H1 (cell line): Measurements from ENCODE around the gene MYOC. TPM values are rescaled to one million over a fixed set of nuclear protein-coding genes. Genes with fewer than 3 reads are reported as not detected.

Experiments used
- CTCF ChIA-PET: fragments of 300-600 bp; sonication (Branson Sonifier 250); formaldehyde crosslinking; loops from one replicate; lab custom pipeline; 2021; ENCODE audit not compliant: partially characterized antibody; lab: Charles Lee
- POLR2A ChIA-PET: fragments of 300-600 bp; sonication (Branson Sonifier 250); formaldehyde crosslinking; loops from one replicate; lab custom pipeline; 2021; ENCODE audit warnings: inconsistent platforms; ENCODE audit not compliant: partially characterized antibody; lab: Charles Lee
- DNase-seq, 2 experiments: peaks; one replicate each; pipeline versions ENCODE4 v3.0.0 to v3.0.0-alpha.2; 2010 to 2022; ENCODE audit warnings: low spot score in 2 of 2, low read depth in 1 of 2, mixed read lengths in 1 of 2
- FAIRE-seq: peaks from 2 replicates; lab custom pipeline; 2011; peaks lifted over from hg19 to GRCh38; lab: Jason Lieb, UNC
- H2AFZ ChIP-seq: 2 replicates; pipeline ENCODE4 v1.8.1; 2012; ENCODE audit warnings: low read length, inconsistent platforms
- H2AK5ac ChIP-seq: 2 replicates; pipeline ENCODE4 v1.6.1; 2013; ENCODE audit warnings: low read depth, low read length
- H2BK120ac ChIP-seq: replicated peaks from 2 replicates; pipeline ENCODE3; 2013; ENCODE audit warnings: low read depth, low read length, inconsistent platforms
- H2BK12ac ChIP-seq: 2 replicates; pipeline ENCODE4 v1.6.1; 2013; ENCODE audit warnings: low read depth, low read length
- H2BK15ac ChIP-seq: 2 replicates; pipeline ENCODE4 v1.6.1; 2013; ENCODE audit warnings: low read length
- H2BK20ac ChIP-seq: 2 replicates; pipeline ENCODE4 v1.6.1; 2013; ENCODE audit warnings: low read length
- H2BK5ac ChIP-seq: 2 replicates; pipeline ENCODE4 v1.6.1; 2013; ENCODE audit warnings: low read depth, low read length
- H3K14ac ChIP-seq: 2 replicates; pipeline ENCODE4 v1.6.1; 2013; ENCODE audit warnings: inconsistent platforms; ENCODE audit not compliant: insufficient read length
- H3K18ac ChIP-seq: 2 replicates; pipeline ENCODE4 v1.6.1; 2013; ENCODE audit warnings: low read length; ENCODE audit errors: extremely low read depth
- H3K23ac ChIP-seq: 2 replicates; pipeline ENCODE4 v1.6.1; 2013; ENCODE audit warnings: inconsistent platforms; ENCODE audit not compliant: insufficient read length
- H3K23me2 ChIP-seq: 2 replicates; pipeline ENCODE4 v1.6.1; 2013; ENCODE audit warnings: low read depth, low read length
- H3K27ac ChIP-seq: 2 replicates; pipeline ENCODE4 v1.6.1; 2011; ENCODE audit warnings: low read depth, low read length, inconsistent platforms
- H3K27me3 ChIP-seq, 4 experiments: replicated peaks in 1 of 4; 1 replicate in 1 of 4; 2 replicates in 3 of 4; pipeline versions ENCODE4 v1.6.1 to v1.8.1; 2011 to 2013; ENCODE audit warnings: low read length in 3 of 4, mild to moderate bottlenecking in 3 of 4, inconsistent platforms in 2 of 4, mixed read lengths in 2 of 4, moderate library complexity in 1 of 4; ENCODE audit not compliant: control insufficient read depth in 3 of 4, insufficient read depth in 3 of 4; ENCODE audit errors: extremely low read depth in 1 of 4
- H3K36me3 ChIP-seq, 4 experiments: 2 replicates each; pipeline versions ENCODE4 v1.6.1 to v1.8.1; 2011 to 2013; ENCODE audit warnings: mild to moderate bottlenecking in 4 of 4, low read length in 3 of 4, moderate library complexity in 2 of 4, control low read depth in 1 of 4, inconsistent platforms in 1 of 4; ENCODE audit not compliant: insufficient read depth in 4 of 4, control insufficient read depth in 2 of 4
- H3K4ac ChIP-seq: replicated peaks from 2 replicates; pipeline ENCODE3; 2013; ENCODE audit warnings: low read length, low read depth, mixed read lengths, inconsistent platforms; ENCODE audit not compliant: insufficient read length
- H3K4me1 ChIP-seq, 4 experiments: replicated peaks in 1 of 4; 1 replicate in 1 of 4; 2 replicates in 3 of 4; pipeline versions ENCODE4 v1.6.1 to v1.8.1; 2011 to 2013; ENCODE audit warnings: low read length in 3 of 4, inconsistent platforms in 2 of 4, mixed read lengths in 1 of 4; ENCODE audit not compliant: insufficient read depth in 4 of 4, control insufficient read depth in 3 of 4
- H3K4me2 ChIP-seq, 2 experiments: 2 replicates each; pipeline versions ENCODE4 v1.6.1 to v1.8.1; 2011 to 2013; ENCODE audit warnings: low read depth in 2 of 2, low read length in 2 of 2, control low read depth in 1 of 2, inconsistent platforms in 1 of 2, mild to moderate bottlenecking in 1 of 2; ENCODE audit not compliant: insufficient read depth in 1 of 2
- H3K4me3 ChIP-seq, 4 experiments: fragments of 200-600, 300-600 bp in 1 of 4; sonication (generic), shearing (Covaris generic), sonication (Bioruptor Twin) in 1 of 4; 2 replicates each; pipeline versions ENCODE4 v1.5.1 to v1.8.1; 2011 to 2016; ENCODE audit warnings: low read length in 4 of 4, low read depth in 3 of 4, control low read depth in 2 of 4, inconsistent platforms in 2 of 4, mild to moderate bottlenecking in 2 of 4, mixed read lengths in 1 of 4, moderate library complexity in 1 of 4; ENCODE audit not compliant: insufficient read depth in 2 of 4; ENCODE audit errors: extremely low read depth in 1 of 4
- H3K56ac ChIP-seq: replicated peaks from 2 replicates; pipeline ENCODE3; 2013; ENCODE audit warnings: low read depth, mild to moderate bottlenecking, mixed read lengths, low read length, inconsistent platforms; ENCODE audit not compliant: insufficient read length
- H3K79me1 ChIP-seq: 2 replicates; pipeline ENCODE4 v1.6.1; 2013; ENCODE audit warnings: low read depth, low read length, control low read depth
- H3K79me2 ChIP-seq, 2 experiments: 2 replicates each; pipeline versions ENCODE4 v1.6.1 to v1.8.1; 2012 to 2013; ENCODE audit warnings: low read length in 2 of 2, mild to moderate bottlenecking in 2 of 2, inconsistent platforms in 1 of 2; ENCODE audit not compliant: insufficient read depth in 2 of 2, control insufficient read depth in 1 of 2
- H3K9ac ChIP-seq, 4 experiments: replicated peaks in 1 of 4; 1 replicate in 1 of 4; 2 replicates in 3 of 4; pipeline versions ENCODE4 v1.6.1 to v1.8.1; 2011 to 2013; ENCODE audit warnings: low read depth in 3 of 4, low read length in 3 of 4, control low read depth in 2 of 4, mild to moderate bottlenecking in 2 of 4, moderate library complexity in 2 of 4, inconsistent platforms in 1 of 4; ENCODE audit errors: extremely low read depth in 1 of 4
- H3K9me3 ChIP-seq, 2 experiments: 2 replicates each; pipeline versions ENCODE4 v1.6.1 to v1.8.1; 2012 to 2013; ENCODE audit warnings: mild to moderate bottlenecking in 2 of 2, moderate library complexity in 2 of 2, control low read depth in 1 of 2, inconsistent platforms in 1 of 2, low read depth in 1 of 2, low read length in 1 of 2, mixed read lengths in 1 of 2; ENCODE audit not compliant: insufficient read depth in 2 of 2
- H4K20me1 ChIP-seq, 2 experiments: replicated peaks in 1 of 2; 2 replicates each; pipeline versions ENCODE3 to v1.8.1; 2011 to 2013; ENCODE audit warnings: inconsistent platforms in 2 of 2, low read length in 2 of 2, mild to moderate bottlenecking in 1 of 2; ENCODE audit not compliant: insufficient read depth in 2 of 2, control insufficient read depth in 1 of 2
- H4K5ac ChIP-seq: 2 replicates; pipeline ENCODE4 v1.6.1; 2013; ENCODE audit warnings: low read length, low read depth, mixed read lengths, inconsistent platforms; ENCODE audit not compliant: insufficient read length
- H4K8ac ChIP-seq: 2 replicates; pipeline ENCODE4 v1.8.0; 2013; ENCODE audit warnings: mild to moderate bottlenecking, moderate library complexity, low read length, inconsistent platforms; ENCODE audit not compliant: insufficient read depth; ENCODE audit errors: extremely low read depth
- H4K91ac ChIP-seq: replicated peaks from 2 replicates; pipeline ENCODE3; 2013; ENCODE audit warnings: low read length, mixed read lengths, inconsistent platforms; ENCODE audit not compliant: insufficient read length
- GABPA ChIP-seq: IDR thresholded peaks from 2 replicates; pipeline ENCODE4 v1.6.1; 2011; ENCODE audit warnings: mild to moderate bottlenecking, low read length, moderate library complexity, borderline replicate concordance; ENCODE audit not compliant: insufficient read depth
- WGBS, 2 experiments: shearing (Covaris generic) in 1 of 2; methylation state at CpG; one replicate each; pipeline versions ENCODE4 v1.1.6 to v1.1.7; 2013 to 2015; ENCODE audit warnings: low lambda C conversion rate in 2 of 2, mixed read lengths in 2 of 2, inconsistent platforms in 1 of 2, low coverage in 1 of 2, missing lambda C conversion rate in 1 of 2; ENCODE audit not compliant: insufficient replicate concordance in 2 of 2, insufficient coverage in 1 of 2, insufficient read length in 1 of 2; ENCODE audit errors: extremely low coverage in 1 of 2, missing lambda C conversion rate in 1 of 2; 5-methylcytosine and 5-hydroxymethylcytosine counted together
- polyA plus RNA-seq, 7 experiments: library from polyadenylated mRNA; depleted of rRNA in 3 of 7; stranded (reverse) in 5 of 7; unstranded in 2 of 7; fragments of >200 nt in 5 of 7; fragments of 200-250 nt in 2 of 7; gene quantifications; 1 replicate in 5 of 7; 2 replicates in 1 of 7; 4 replicates in 1 of 7; pipeline versions ENCODE4 v1.2.1 to v1.2.3, GENCODE V29; 2011 to 2013; ENCODE audit warnings: missing spikeins in 2 of 7, mixed read lengths in 2 of 7
- total RNA-seq: library from RNA; stranded (reverse); fragmentation: NEBNext Ultra II Directional; extraction: Animal tissue kit (Norgen Biotek cat#: 25700); gene quantifications from 2 replicates; pipeline ENCODE4 v1.2.1, GENCODE V29; 2021

MYOC gene
- total and polyA plus RNA-seq, 2 of the 8 experiments (the other 6 are each of a cell fraction or from before 2014, with no cell fraction given): not detected

GRCh38 chr1:171646249-171646560 lies 6.3 kb downstream of the MYOC start:
- no peak overlapping the region for H4K8ac ChIP-seq
- no peak overlapping the region for H3K27ac ChIP-seq
- H3K79me2 ChIP-seq: no peaks in the 10 kb centered on the region
- no peak overlapping the region for H2BK12ac ChIP-seq
- no peaks in the 10 kb centered on the region for H3K36me3 ChIP-seq
- H2AFZ ChIP-seq: no peak overlapping the region
- ChIA-PET POLR2A (interaction anchor here (1.2 kb wide), 1 partner anchor 9 kb away, joined by 3 read pairs; no protein-coding TSS in a partner anchor), CTCF (interaction anchor here (0.7 to 10.1 kb wide), 18 partner anchors 10 to 340 kb away, joined by 3 to 143 read pairs (median 15); partner anchors contain the start of genes METTL13, MYOCOS and VAMP4)
- no peak overlapping the region for H3K14ac ChIP-seq
- H3K4me3 ChIP-seq: no peak overlapping the region
- H2AK5ac ChIP-seq: no peak overlapping the region
- FAIRE-seq (no peak), DNase-seq (no peak)
- H3K18ac ChIP-seq: no peak overlapping the region
- H3K23ac ChIP-seq: no peak overlapping the region
- H3K4me1 ChIP-seq: peaks cover 2 to 10% (median 6%) of the 10 kb centered on the region in 4 experiments
- no peak overlapping the region for H3K9ac ChIP-seq
- no peak overlapping the region for H2BK120ac ChIP-seq
- TF ChIP-seq GABPA: no peak
- no peaks in the 10 kb centered on the region for H3K79me1 ChIP-seq
- no peaks in the 10 kb centered on the region for H4K20me1 ChIP-seq
- 75% methylated on average over 1 of the region's 1 CpG; no CpG with 5 or more reads in 1 of the 2 experiments for WGBS, 2 experiments
- no peaks in the 10 kb centered on the region for H3K27me3 ChIP-seq
- H2BK5ac ChIP-seq: no peak overlapping the region
- no peak overlapping the region for H2BK15ac ChIP-seq
- H2BK20ac ChIP-seq: no peak overlapping the region
- H3K23me2 ChIP-seq: no peaks in the 10 kb centered on the region
- no peak overlapping the region for H3K4me2 ChIP-seq
- H4K5ac ChIP-seq: no peak overlapping the region
- no peak overlapping the region for H3K4ac ChIP-seq
- H3K56ac ChIP-seq: no peak overlapping the region
- H3K9me3 ChIP-seq: no peaks in the 10 kb centered on the region
- no peak overlapping the region for H4K91ac ChIP-seq
